Type B pancreatic cell (in vitro differentiated cells): ENCODE measurements around the gene ZNF468. TPM values are rescaled to one million over a fixed set of nuclear protein-coding genes. Genes with fewer than 3 reads are reported as not detected.
"Not testable (repeated sequence)": the region's sequence is repeated elsewhere in the genome, so short reads cannot be mapped to it uniquely, and the experiment has no call there.

Experiments used
- DNase-seq: peaks from one replicate; pipeline ENCODE4 v3.0.0; 2021; ENCODE audit warnings: mixed read lengths; ENCODE audit not compliant: unreplicated experiment; ENCODE audit errors: extremely low spot score
- H3K27ac Mint-ChIP-seq: 2 replicates; pipeline ENCODE4 v1.8.0; 2021; ENCODE audit warnings: mild to moderate bottlenecking, mixed read lengths
- H3K27me3 Mint-ChIP-seq: 2 replicates; pipeline ENCODE4 v1.8.0; 2021; ENCODE audit warnings: mixed read lengths
- H3K36me3 Mint-ChIP-seq: 2 replicates; pipeline ENCODE4 v1.8.0; 2021; ENCODE audit warnings: mixed read lengths
- H3K4me1 Mint-ChIP-seq: one replicate; pipeline ENCODE4 v1.8.0; 2021; ENCODE audit warnings: mixed read lengths; ENCODE audit not compliant: unreplicated experiment
- H3K4me3 Mint-ChIP-seq: 2 replicates; pipeline ENCODE4 v1.8.0; 2021; ENCODE audit warnings: mild to moderate bottlenecking, mixed read lengths
- H3K9me3 Mint-ChIP-seq: 2 replicates; pipeline ENCODE4 v1.8.0; 2021; ENCODE audit warnings: mixed read lengths
- CTCF ChIP-seq: fragments of 200-600 bp; sonication (generic); conservative IDR thresholded peaks from 2 replicates; pipeline ENCODE4 v1.5.0; 2021; ENCODE audit warnings: antibody characterized with exemption, mild to moderate bottlenecking
- long read RNA-seq: library from polyadenylated mRNA; unstranded; transcript quantifications from one replicate; pipeline ENCODE4 v2.0.0, GENCODE V29; 2020
- total RNA-seq: library from RNA; stranded (reverse); gene quantifications from 2 replicates; pipeline ENCODE4 v1.2.1, GENCODE V29; 2021; ENCODE audit warnings: low replicate concordance

The ZNF468 gene
- total RNA-seq = 32.4 and 45.1 TPM in 2 replicates
- long read RNA-seq, full-length matches to known transcripts = 30 of 47 reads
- long read RNA-seq, partial matches to known transcripts = 0 of 47 reads
- long read RNA-seq, other reads (novel, unspliced or antisense) = 17 of 47 reads

- Mint-ChIP-seq H3K4me1 (peaks cover 18% of the 10 kb centered on the region), H3K4me3 (peak within 1 kb of the TSS; percentile 97), H3K27ac (peak within 1 kb of the TSS; percentile 85)
- H3K9me3 Mint-ChIP-seq, H3K36me3 Mint-ChIP-seq, H3K27me3 Mint-ChIP-seq: not testable (repeated sequence)
- peak; percentile 82 for DNase-seq
Measured at GRCh38 chr19:52857378-52858191, at the start of gene ZNF468. Gene ZNF468 (minus strand): TSS chr19:52857619. CDS start chr19:52854272, 3,347 bp downstream.

GRCh38 chr19:52904052-52904780 is 46.8 kb upstream of the ZNF468 start:
- peaks cover 14% of the 10 kb centered on the region for H3K9me3 Mint-ChIP-seq

GRCh38 chr19:52901842-52902241 is 44.4 kb upstream of the ZNF468 start:
- peaks cover 12% of the 10 kb centered on the region for H3K36me3 Mint-ChIP-seq
- no peak overlapping the region for H3K27ac Mint-ChIP-seq
- no peak overlapping the region for H3K4me3 Mint-ChIP-seq
- peaks cover 19% of the 10 kb centered on the region for H3K4me1 Mint-ChIP-seq
- H3K27me3 Mint-ChIP-seq = no peaks in the 10 kb centered on the region
- TF ChIP-seq CTCF = no peak
- DNase-seq = no peak
- H3K9me3 Mint-ChIP-seq = peaks cover 18% of the 10 kb centered on the region

More at GRCh38 chr19:52904052-52904780, 46.8 kb upstream of the ZNF468 start:
- H3K27me3 Mint-ChIP-seq, H3K4me1 Mint-ChIP-seq, DNase-seq, H3K27ac Mint-ChIP-seq, H3K4me3 Mint-ChIP-seq: not testable (repeated sequence)
- H3K36me3 Mint-ChIP-seq = peaks cover 27% of the 10 kb centered on the region

- not testable (repeated sequence) for H3K9me3 Mint-ChIP-seq, H3K27me3 Mint-ChIP-seq, H3K36me3 Mint-ChIP-seq, DNase-seq
- peaks cover 27% of the 10 kb centered on the region for H3K4me1 Mint-ChIP-seq
- H3K27ac Mint-ChIP-seq = peak overlapping the region; percentile 98
- peak overlapping the region; percentile 95 for H3K4me3 Mint-ChIP-seq
Measured at GRCh38 chr19:52898596-52898995, 41.2 kb upstream of the ZNF468 start.

- no peak for DNase-seq
- TF ChIP-seq CTCF = no peak
- Mint-ChIP-seq H3K4me3 (peak overlapping the region; percentile 95), H3K9me3 (peaks cover 5% of the 10 kb centered on the region), H3K27ac (peak overlapping the region; percentile 98), H3K36me3 (peaks cover 9% of the 10 kb centered on the region), H3K27me3 (no peaks in the 10 kb centered on the region), H3K4me1 (peaks cover 27% of the 10 kb centered on the region)
Measured at GRCh38 chr19:52898101-52898500, 40.7 kb upstream of the ZNF468 start.

- Mint-ChIP-seq H3K27me3 (no peaks in the 10 kb centered on the region), H3K27ac (peak within 1 kb of the TSS; percentile 98), H3K4me1 (peaks cover 27% of the 10 kb centered on the region), H3K36me3 (peaks cover 16% of the 10 kb centered on the region), H3K4me3 (peak within 1 kb of the TSS; percentile 95), H3K9me3 (peaks cover 5% of the 10 kb centered on the region)
- peak; percentile 97 for DNase-seq
- no peak for TF ChIP-seq CTCF
Measured at GRCh38 chr19:52897138-52897935, 39.9 kb upstream of the ZNF468 start, which contains the start of gene ZNF320. Gene ZNF320 (minus strand): TSS chr19:52897635. CDS start chr19:52890255, 7,380 bp downstream.
